A673 (cell line): ENCODE measurements around the gene TBL2.

Experiments
- CTCF ChIP-seq: fragments of 300-800, 200-600 bp; sonication (generic); conservative IDR thresholded peaks from 2 replicates; pipeline ENCODE4 v1.5.1; 2017; ENCODE audit warnings: low read depth, mild to moderate bottlenecking, antibody characterized with exemption, low read length, moderate library complexity, mixed read lengths
- EZH2 ChIP-seq: fragments of 200-600 bp; sonication (generic); IDR thresholded peaks from 2 replicates; pipeline ENCODE4 v1.6.1; 2017; ENCODE audit warnings: borderline replicate concordance, low read depth, mild to moderate bottlenecking, mixed read lengths, antibody characterized with exemption, low read length; ENCODE audit not compliant: poor library complexity, severe bottlenecking

GRCh38 chr7:73537051-73537450 is 41.3 kb downstream of the TBL2 start:
- no peak for TF ChIP-seq EZH2
- TF ChIP-seq CTCF, result no peak
